GM18511 (cell line): ENCODE data around the gene WDR93.
"Not testable (repeated sequence)": the region's sequence is repeated elsewhere in the genome, so short reads cannot be mapped to it uniquely, and the experiment has no call there.

Experiments
- ATAC-seq: cut with Tn5 transposase; IDR thresholded peaks from one replicate; pipeline ENCODE4 v1.9.1; 2021; ENCODE audit warnings: mild to moderate bottlenecking, moderate library complexity; ENCODE audit not compliant: unreplicated experiment

The WDR93 gene

DNA sequence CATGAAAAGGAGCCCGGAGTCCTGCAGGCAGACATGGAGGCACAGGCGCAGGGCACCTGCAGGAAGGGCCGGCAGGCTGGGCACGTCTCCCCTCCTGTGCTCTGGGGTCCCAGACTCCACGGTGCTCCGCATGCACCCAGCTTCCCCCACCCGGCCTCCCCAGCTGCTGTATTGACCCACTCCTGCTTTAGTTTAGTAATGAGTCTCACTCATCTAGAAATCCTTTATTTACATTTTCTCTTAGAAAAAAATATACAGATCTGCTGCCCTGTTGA, 94.0 kb downstream of the WDR93 start:
- no peak for ATAC-seq

DNA sequence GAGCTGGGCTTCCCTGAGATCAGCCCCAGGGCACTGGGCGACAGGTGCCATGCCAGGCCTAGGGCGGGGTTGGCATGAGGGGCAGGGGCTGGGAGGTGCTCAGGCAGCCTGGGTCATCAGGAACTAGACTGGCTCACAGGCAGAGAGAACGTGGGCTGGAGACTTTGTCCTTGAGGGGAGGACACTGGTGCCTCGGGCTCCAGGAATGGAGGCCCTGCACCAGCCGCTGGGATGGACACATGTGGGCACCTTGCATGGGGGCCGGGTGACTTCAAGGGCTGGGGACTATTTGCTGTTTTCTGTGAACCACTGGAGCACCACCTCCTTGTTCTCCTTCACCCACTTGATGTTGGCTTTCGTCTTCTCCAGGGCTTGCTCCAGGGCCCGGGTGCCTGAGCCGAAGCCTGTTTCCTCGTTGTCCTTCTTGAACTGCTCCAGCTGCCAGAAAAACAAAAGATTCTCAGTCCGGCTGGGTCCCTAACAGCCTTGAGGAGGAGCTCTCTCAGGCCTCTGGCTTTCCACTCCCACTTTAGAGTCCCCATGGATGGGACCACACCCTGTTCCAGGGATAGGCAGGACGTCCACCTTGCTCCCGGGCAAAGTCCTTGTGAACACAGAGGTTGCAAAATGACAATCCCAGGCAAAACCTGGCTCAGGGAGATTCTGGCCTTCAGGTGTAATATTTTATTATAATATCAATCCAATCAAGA, 94.6 kb downstream of the WDR93 start:
- no peak for ATAC-seq

DNA sequence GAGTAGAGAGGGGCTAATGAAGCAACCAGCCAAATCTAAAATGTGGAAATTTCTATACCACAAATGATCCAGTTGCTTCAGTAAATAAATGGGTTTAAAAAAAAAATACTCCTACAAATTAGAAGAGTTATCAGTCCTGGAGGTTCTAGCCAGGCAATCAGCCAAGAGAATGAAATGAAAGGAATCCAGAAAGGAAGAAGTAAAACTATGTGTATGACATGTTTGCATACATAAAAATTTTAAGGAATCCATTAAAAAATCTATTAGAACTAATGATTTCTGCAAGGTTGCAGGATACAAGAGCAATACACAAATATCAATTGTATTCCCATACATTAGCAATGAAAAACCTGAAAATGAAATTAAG, 95.1 kb downstream of the WDR93 start:
- no peak for ATAC-seq

DNA sequence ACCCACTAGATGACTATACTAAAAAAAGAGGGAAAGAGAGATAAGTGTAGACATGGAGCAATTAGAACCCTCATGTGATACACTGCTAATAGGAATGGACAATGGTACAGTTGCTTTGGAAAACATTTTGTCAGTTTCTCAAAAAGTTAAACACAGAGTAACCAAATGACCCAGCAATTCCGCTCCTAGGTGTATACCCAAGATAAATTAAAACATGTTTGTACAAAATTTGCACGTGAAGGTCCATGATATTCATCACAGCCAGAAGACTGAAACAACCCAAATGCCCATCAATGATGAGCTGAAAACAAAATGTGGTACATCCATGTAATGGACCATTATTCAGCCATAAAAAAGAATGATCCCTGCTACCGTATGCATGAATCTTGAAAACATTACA, 97.3 kb downstream of the WDR93 start:
- no peak for ATAC-seq

DNA sequence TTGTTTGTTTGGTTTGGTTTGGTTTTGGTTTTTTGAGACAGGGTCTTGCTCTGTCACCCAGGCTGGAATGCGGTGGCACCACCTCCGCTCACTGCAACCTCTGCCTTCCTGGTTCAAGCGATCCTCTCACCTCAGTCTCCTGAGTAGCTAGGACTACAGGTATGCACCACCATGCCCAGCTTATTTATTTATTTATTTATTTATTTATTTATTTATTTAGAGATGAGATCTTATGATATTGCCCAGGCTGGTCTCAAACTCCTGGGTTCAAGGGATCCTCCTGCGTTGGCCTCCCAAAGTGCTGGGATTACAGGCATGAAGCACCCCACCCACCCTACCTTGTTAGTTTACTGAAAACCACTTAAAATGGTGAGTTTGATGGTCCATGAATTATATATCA, 98.0 kb downstream of the WDR93 start:
- ATAC-seq = not testable (repeated sequence)

DNA sequence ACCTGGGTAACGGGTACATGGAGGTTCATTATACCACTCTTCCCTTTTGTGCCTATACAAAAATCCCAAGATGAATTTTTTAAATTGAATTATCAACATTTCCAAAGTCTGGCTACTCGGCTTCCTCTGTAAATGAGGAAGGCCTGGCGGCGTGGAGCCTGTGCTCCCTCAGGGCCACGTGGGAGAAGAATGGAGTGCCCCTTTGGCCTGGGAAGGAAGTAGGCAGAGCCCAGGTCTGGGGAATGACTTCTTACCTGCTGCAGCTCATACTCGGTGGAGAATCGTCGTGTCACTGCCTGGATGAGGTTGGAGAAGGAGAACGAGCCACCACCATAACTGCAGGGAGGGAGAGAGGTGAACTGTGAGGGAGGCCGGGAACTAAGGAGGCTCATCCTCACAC, 99.6 kb downstream of the WDR93 start:
- ATAC-seq = no peak

DNA sequence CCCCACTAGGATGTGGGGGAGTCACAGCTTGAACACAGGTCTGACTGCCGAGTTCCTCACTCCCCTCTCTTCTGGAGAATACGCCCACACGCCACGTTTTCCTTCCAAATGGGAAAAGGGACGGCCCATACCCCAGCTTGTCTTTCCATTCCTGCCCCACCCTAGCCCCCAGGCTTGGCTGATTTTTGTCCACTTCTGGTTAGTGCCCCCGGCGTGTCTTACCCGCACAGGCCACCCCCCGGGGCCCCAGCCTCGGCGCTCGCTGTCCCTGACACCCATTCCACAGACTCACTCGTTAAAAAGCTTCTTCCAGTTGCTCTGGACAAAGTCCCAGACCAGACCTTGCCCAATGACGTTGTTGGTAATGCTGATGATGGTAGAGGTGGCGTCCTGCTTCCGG, 100.0 kb downstream of the WDR93 start:
- ATAC-seq = no peak

DNA sequence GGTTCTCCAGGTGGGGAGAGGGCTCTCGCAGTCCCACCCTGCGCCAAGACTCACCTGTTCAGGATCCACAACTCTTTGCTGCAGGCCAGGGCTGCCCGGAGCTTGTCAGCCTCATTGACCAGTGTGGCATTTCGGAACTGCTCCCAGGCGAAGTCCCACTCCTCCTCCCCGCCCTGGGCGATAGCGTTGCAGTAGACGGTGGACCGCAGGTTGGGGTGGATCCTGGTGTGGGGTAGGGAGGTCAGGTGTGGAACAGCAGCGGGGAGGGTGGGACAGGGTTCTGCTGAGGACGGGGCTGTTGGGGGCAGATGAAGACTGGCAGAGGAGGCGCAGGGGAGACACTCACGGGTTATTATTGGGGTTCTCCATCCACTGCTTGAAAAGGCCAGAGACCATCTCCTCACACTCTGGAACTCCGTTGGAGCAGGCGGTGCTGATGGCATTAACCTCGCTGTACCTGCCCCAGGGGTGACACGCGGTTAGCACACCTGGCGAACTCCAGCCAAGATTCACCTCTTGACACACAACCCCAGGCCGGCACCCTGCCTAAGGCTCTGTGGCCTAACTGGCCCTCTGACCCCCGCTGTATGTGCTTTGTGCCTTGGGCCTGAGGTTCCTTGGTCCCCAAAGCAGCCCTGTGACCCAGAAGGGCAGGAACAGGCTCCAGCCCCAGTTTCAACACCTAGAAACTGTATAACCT, 101.6 kb downstream of the WDR93 start:
- no peak for ATAC-seq
